Measurements from ENCODE around the gene ATP9B.
"Not testable (repeated sequence)": the region's sequence is repeated elsewhere in the genome, so short reads cannot be mapped to it uniquely, and the experiment has no call there.

The ATP9B gene

GRCh38 chr18:79367480-79367879, 298.3 kb downstream of the ATP9B start:
- no peak for DNase-seq

GRCh38 chr18:79367989-79368388, 298.8 kb downstream of the ATP9B start:
- DNase-seq, result no peak

GRCh38 chr18:79368681-79369080, 299.5 kb downstream of the ATP9B start:
- no peak for DNase-seq

- DNase-seq, result no peak
Measured at GRCh38 chr18:79371561-79372121, 302.4 kb downstream of the ATP9B start.

- DNase-seq, result no peak
Measured at GRCh38 chr18:79372461-79372860, 303.3 kb downstream of the ATP9B start.

GRCh38 chr18:79372991-79373390, 303.8 kb downstream of the ATP9B start:
- DNase-seq, result no peak

- no peak for DNase-seq
Measured at GRCh38 chr18:79373736-79374135, 304.5 kb downstream of the ATP9B start.

GRCh38 chr18:79374408-79375171, 305.4 kb downstream of the ATP9B start:
- DNase-seq, result no peak

GRCh38 chr18:79375441-79376154, 306.4 kb downstream of the ATP9B start:
- no peak for DNase-seq

- DNase-seq, result not testable (repeated sequence)
Measured at GRCh38 chr18:79376661-79377060, 307.5 kb downstream of the ATP9B start.

GRCh38 chr18:79377187-79377891, 308.1 kb downstream of the ATP9B start:
- no peak for DNase-seq

GRCh38 chr18:79378536-79379250, 309.5 kb downstream of the ATP9B start:
- DNase-seq, result no peak

- DNase-seq, result no peak
Measured at GRCh38 chr18:79379251-79379905, 310.2 kb downstream of the ATP9B start.

- DNase-seq, result no peak
Measured at GRCh38 chr18:79379931-79380815, 311.0 kb downstream of the ATP9B start.

- DNase-seq, result no peak
Measured at GRCh38 chr18:79380816-79381806, 311.9 kb downstream of the ATP9B start.

GRCh38 chr18:79381811-79382311, 312.7 kb downstream of the ATP9B start:
- no peak for DNase-seq

- no peak for DNase-seq
Measured at GRCh38 chr18:79382681-79383387, 313.6 kb downstream of the ATP9B start.

- DNase-seq, result no peak
Measured at GRCh38 chr18:79383388-79384056, 314.3 kb downstream of the ATP9B start.

Measured in NCI-H187 treated with DMSO at 0.1 percent for 48 hours (cell line).